NCI-H146 treated with DMSO at 0.1 percent for 48 hours (cell line): ENCODE results near the gene KIF21A.

Experiments used
- DNase-seq: peaks from one replicate; lab custom pipeline; 2025; ENCODE audit not compliant: unreplicated experiment; lab: John Stamatoyannopoulos, UW

KIF21A gene

DNA sequence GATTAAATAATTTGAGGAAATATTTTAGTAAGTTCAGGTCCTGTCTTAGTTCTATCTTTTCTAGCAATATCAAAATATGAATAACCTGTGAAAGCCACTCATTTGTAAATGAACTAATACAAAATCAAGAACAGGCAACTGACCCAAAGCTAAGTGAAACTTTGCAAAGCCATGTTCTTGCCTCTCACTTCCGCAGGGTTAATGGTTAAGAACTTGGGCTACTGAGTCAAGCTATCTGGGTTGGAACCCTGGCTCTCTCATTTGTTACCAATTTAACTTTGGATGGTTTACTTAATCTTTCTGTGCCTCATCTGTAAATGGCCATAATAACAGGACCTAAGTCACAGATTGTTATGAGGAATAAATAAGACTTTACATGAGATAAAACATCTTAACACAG lies 2.8 kb downstream of the KIF21A start:
- DNase-seq: no peak

DNA sequence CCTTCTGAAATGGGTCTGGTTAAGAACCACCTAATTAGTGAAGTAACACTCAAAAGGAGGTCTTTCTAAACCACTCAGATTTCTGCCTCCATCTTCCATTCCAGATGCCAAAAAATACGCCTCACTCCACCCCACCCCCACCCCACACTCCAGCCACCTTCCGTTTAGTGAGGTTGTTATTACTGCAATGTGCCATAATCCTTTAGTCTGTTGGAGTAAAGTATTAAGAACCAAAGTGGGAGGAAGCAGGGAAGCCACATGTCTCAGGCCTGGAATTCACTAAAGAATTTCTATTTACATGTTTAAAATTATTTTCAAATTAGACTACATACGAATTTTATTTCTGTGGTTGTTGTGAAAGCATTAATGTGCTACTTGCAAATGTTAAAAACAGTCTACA lies 7.4 kb downstream of the KIF21A start:
- no peak for DNase-seq

DNA sequence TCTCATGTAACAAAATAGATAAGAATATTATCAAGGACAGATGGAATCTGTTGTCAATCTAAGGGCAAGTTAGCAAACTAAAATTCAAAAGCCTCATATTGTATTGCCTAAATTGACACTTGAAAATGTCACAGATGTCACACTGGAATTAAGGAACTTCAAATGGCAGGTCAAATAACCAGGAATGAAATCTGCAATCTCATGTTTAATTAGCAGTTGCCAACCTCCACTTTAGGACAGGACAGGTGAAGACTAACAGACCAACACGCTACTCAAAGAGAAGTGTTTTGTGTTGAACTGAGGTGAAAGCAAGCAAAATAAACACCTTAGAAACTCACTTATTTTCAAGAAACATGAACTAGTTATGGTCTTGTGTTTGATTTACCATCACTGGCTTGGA lies 11.1 kb downstream of the KIF21A start:
- no peak for DNase-seq

DNA sequence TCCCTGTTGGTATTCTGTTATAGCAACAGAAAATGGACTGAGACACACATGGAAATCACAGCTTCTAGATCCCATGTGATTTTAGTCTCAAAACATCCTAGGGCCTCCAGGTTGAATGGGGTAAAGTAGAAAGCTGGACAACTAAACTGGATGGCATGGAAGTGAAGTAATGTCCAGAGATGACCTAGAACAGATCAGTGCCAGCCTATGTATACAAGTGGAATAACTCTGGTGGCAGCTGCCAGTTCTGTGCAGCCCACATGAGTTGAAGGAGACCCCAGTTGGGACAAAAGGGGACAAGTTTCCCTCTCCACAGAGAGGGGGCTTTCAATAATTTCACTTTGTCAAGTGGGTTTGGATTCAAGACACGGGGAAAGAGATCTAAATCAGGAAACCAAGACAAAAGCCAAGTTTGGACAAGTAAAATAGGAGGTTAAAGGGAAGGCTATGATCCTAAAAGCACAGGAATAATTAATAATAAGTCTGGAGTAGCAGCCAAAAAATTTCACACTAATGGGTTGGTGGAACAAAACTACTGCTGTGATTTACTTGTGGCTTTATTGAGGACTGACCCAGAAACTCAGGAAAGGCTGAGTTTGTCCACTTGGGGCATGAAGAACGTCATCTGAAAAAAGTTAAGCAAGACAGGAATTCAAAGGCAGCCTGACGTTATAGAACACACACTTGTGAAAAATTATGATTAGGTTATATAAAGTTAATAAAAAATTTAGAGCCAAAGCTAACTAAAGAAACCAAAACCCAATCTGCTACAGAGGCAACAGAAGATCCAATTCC lies 11.7 kb downstream of the KIF21A start:
- no peak for DNase-seq

DNA sequence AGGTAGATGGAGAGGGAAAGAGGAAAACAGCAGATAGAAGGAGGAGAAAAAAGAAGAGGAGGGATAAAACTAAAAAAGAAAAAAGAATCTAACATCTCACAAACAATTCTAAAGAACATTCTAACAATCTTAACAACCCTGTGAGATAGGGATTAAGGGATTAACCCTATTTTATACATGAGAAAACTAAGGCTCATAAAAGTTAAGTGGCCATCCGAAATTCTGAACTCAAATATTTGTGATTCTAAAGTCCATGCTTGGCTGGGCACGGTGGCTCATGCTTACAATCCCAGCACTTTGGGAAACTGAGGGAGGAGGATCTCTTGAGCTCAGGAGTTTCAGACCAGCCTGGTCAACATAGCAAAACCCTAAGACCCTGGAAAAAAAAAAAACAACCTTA lies 13.1 kb downstream of the KIF21A start:
- DNase-seq: no peak

DNA sequence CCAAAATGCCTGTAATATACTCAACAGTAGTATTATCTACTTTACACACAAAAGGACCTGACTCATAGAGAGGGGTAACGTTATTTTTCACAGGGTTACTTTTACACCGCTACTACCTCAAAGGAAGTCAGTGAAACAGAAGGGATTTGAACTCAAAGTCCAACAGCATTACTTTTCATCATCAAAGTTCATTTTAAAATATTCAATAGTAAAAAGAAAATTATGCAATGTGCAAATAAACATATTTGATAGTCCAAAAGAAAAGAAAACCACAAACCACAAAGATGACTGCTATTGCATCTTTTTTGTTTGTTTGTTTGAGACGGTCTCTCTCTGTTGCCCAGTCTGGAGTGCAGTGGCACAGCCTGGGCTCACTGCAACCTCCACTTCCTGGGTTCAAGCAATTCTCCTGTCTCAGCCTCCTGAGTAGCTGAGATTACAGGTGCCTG lies 15.5 kb downstream of the KIF21A start:
- no peak for DNase-seq

DNA sequence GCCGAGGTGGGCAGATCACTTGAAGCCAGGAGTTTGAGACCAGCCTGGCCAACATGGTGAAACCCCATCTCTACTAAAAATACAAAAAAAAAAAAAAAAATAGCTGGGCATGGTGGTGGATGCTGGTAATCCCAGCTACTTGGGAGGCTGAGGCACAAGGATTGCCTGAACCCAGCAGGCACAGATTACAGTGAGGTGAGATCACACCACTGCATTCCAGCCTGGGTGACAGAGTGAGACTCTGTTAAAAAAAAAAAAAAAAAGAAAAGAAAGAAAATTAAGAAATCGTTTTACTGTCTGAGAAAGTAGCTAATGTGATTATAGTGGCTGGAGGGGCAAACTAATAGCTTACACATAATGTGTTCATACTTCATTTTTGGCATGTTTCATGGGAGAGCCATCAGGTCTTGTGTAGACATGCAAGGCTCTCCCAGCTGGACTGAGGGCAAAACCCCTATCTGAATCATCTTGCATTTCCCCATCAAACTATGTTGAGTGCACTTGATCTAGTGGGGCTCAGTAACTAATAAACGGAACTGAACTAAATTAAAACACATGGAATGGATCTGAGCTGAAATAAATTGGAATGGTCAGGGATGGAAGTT lies 16.2 kb downstream of the KIF21A start:
- DNase-seq: no peak

DNA sequence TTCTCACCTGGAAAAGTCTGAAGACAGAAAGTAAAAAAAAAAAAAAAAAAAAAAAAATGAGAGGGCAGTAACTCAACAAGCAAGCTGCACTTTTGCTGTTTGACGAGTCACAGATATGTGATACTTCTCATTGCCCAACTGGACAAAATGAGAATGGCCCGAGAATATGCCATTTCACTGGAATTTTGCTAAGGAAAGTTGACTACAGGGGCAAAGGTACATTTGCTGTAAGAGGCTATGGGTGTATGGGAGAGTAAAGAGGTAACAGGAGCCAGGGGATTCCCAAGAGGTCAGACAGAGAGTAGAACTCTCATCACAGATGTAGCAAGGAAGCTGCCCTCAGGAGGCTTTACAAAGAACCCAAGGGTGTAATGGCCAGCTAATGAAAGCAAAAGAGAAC lies 22.9 kb downstream of the KIF21A start:
- DNase-seq: no peak

DNA sequence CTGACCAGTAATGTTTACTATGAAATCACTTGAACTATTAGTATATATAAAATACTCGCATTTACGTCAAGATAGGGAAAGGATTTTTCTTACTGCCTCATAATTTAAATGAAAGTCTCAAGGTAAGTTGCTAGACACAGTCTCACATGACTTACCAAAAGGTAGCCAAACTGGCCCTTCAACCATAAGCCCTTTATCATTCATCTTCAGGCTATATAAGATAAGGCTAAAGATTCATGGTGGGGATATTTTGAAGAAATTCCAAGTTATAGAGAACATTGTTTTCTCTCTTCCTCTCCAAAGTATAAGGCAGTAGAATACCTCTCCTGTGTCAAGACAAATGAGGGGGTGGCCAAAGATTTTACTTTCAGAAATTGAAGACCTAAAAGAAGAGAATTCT lies 23.4 kb downstream of the KIF21A start:
- no peak for DNase-seq

DNA sequence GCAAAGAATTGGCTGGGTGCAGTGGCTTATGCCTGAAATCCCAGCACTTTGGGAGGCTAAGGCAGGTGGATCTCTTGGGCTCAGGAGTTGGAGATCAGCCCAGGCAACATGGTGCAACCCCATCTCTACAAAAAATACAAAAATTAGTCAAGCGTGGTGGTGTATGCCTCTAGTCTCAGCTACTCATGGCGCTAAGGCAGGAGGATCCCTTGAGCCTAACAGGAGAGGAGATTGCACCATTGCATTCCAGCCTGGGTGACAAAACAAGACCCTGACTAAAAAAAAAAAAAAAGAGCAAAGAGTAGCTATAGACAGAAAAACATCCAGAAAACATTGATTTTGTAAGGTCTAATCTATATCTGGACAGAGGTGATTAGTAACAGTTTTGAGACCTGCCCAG lies 25.0 kb downstream of the KIF21A start:
- no peak for DNase-seq

DNA sequence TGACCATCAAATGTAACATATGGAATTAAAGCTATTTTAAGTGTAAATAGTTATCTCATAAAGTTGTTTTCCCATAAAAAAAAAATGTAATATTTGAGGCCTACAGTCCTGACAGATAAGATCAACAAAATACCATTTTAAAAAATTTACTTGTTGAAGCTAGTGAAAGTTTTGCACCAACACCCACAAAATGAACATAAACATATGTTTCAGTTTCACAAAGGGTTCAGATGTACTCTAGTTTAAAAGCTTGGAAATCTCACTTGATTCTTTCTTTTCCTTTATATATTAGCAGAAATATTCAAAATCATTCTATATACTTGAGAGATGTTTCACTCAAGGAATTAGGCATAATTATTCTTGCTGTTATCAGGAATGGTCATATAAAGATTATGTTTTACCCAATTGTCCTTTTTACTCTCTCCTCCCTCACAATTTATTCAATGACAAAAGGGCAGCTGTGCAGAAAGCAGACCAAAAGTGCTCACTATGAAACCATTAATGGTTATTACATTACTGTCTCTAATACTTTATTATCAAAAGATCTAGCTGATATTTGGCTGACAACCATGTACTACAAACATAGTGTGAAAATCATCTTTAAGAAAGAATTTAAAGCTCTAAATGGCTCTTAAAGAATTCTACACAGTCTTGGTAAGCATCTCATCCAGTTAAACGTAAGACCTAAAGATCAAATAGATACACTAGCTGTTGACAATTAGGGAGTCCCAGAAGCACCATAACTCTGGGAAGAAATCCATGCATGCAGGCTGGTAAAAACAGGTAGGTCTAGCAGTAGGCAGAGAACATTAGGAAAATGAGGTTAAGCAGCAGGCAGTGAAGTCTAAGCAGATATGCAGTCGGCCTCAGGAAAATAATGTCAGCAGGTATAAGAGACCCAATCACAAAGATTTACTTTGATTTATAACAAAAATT lies 28.8 kb downstream of the KIF21A start:
- no peak for DNase-seq

DNA sequence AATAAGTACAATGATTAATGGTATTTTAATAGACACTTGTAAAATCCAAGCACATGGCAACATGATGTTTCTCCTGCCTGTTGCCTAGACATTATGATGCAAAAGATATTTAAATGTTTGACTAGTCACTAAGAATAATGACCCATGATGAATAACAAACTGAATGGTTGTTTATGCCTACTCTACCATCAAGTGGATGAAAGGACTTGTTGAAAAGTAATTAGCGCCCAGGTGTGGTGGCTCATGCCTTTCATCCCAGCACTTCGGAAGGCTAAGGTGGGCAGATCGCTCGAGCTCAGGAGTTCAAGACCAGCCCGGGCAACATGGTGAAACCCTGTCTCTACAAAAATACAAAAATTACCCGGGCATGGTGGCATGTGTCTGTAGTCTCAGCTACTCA lies 30.7 kb downstream of the KIF21A start:
- DNase-seq: no peak

DNA sequence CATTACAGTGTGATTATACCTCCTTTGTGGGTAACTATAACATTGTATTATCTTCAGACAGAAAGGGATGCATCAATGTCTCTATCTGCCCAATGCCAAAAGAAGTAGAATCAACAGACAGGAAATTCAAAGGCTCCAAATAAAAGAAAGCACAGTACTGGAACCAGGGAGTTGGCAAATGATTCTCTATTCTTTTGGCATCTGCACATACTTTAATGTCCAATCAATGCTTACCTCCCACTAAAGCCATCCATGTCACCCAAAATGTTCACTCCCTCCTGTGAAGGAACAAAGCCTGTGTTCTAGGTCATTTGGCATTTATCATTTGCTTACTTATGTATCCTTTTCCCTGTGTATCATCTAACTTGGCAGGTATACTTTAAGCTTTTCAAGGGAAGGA lies 36.7 kb downstream of the KIF21A start:
- DNase-seq: no peak

DNA sequence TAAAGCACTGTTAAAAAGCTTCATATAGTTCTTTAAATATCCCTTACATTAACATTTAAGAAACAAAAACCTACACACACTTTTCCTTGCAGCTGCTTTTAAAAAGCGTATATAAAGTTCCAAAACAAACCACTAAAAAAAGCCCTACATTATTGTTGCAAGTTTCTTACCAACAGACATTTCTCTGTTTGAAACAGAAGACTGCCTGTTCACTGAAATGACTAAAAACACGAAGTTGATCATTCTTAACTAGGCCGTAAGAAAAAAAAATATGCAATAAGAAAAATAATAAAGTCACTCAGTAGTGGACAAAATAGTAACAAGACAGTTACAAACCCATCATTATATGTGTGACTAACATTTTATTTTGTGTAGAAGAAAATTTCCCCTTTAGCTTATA lies 37.3 kb downstream of the KIF21A start:
- no peak for DNase-seq

DNA sequence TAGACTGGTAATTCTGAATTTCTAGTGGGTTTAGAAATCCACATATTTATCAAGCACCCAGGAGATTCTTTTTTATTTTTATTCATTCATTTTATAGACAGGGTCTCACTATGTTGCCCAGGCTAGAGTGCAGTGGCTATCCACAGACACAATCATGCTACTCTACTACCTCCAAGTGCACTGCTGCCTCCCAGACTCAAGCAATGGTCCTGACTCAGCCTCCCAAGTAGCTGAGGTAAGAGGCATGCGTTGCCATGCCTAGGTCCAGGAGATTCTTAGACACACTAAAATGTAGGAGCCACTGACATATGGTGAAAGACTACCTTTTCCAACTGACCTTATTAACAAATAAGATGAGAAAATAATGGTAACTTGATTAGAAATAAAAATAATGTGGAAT lies 38.9 kb downstream of the KIF21A start:
- DNase-seq: no peak

DNA sequence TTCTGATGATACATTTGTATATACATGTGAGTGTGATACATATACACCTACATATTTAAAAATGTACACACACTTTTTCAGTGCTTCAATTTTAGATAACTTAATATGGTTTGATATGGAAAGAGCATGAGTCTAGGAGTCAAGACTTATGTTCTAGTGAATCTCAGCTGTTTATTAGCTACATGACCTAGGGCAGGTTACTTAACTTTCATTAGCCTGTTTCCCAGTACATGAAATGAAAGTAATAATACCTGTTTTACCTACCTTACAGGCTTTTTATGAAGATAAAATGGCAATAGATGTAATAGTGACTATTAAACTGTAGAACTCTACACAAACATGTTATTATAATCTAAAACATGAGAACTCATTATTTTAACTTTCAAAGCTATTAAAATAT lies 39.5 kb downstream of the KIF21A start:
- DNase-seq: no peak

DNA sequence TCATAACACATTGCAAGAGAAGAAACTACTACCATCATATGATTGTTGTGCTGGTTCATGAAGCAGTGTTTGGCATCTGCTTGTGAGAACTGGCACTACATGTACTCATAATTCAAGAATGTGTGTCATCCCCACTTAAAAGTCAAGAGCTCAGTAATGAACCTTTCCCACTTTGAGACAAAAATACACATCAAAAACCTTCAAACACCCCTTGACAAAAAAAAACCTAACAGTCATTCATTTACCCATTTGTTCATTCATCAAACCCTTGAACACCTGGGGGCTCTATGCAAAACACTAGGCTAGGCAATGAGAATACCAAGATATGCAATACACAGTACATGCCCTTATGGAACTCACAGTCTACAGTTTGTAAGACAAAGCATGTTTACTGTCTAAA lies 40.0 kb downstream of the KIF21A start:
- no peak for DNase-seq

DNA sequence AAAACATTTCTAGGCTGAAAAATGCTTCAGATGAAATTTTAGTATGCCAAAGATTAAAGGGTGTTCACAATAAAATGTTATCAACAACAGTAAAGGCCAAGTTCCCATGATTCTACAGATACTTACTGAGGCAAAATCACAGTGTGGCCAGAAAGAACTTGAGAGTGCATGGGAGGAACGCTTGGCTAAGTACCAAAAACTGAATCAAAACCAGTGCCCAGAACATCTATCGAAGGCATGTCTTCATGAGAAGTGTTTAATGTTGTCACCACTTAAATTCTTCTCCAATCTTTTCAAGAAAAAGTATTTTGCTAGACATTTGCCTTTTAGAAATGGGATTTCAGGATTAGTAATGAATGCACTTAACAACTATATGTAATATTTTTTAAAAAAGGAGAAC lies 41.5 kb downstream of the KIF21A start:
- DNase-seq: no peak

DNA sequence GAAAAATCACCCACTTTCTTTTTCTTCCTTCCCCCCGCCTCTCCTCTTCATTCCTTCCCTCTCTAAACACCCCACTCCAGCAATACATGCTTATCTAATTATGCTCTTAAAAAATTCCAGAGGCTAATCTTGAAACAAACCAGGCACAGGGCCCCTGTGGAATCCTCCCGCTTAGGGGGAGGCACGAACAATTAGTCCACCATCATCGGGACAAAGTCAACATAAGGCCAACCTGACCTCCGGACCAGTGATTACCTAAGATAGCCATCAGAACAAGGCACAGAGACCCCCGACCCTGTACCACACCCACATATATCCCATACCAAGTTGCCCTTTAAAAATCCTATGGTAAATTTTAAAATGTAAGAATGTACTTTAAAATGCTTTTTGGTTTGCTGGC lies 47.1 kb downstream of the KIF21A start:
- no peak for DNase-seq

DNA sequence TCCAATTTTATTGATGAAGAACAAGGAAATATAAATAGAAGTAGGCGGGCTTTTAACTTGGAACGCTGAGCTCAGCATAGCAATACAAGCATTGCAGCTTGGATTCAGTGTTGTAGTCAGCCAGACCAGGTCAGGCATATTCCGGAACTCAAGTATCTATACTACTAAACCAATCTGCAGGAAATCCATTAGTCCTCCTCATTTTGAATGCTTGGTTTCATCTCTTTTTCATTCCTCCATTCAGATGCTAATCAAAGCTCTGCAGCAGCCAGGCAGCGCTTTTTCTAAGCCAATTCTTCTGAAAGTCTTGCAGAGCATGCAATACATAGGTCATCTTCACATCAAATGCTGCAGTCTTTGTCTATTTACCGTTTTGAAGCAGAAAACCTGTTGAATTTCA lies 49.0 kb downstream of the KIF21A start:
- no peak for DNase-seq

DNA sequence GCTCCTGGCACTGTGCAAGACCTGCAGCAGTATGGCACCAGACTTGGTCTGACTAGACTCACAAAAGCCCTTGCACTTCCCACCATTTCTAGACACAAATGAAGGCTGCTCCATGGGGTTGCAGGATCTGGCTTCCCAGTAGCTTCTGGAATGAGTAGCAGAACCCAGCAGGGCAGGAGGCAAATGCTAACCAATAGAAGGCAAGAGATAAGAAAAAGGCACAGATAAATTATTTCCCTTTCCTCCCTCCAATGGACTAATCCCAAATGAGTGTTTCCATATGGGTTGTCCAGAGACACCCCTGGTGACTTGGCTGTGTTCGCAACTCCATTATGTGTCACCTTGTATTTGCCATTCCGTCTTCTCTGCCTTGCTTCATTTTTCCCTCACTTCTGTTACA lies 49.7 kb downstream of the KIF21A start:
- DNase-seq: no peak
